ENCODE results near the gene HIBCH.

DNA sequence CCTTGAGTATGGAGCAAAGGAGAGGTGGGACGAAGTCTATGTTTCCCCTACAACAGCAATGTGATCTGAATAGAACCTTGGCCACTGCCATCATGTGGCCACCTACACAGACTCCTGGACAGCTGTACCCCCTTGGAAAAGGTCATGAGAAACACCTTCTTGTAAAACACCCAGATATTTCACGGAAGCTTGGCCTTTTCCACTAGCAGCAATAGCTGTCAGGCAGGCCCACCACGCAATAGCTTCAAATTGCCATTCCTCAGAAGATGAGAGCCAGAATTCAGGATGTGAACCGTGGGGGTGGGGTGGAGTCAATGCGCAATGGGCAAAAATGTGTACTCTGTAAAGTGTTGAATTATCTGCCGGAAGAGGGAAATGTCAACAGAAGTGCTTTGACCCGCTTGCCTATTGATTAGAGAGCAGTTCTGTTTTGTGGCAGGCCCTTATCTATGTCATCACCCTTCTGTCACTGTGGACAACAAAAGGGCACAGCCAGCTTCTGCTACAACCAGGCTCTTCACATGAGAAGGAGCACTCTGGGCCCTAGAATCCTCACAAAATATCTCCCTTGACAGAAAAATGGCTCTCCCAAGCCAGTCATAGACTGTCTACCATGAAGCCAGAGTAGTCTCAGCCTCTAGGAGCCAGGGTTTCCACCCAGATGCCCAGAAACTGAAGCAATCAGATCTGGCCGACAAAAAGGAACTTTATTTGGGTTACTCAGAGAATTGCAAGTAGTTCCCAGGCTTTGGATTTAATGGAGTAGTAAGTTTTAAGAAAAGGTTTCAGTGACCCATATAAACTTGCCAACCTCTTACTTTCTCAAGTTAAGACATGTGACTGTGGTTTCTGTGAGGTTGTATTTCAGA is 33.3 kb upstream of the HIBCH start:
- TF ChIP-seq, protein P1, sequence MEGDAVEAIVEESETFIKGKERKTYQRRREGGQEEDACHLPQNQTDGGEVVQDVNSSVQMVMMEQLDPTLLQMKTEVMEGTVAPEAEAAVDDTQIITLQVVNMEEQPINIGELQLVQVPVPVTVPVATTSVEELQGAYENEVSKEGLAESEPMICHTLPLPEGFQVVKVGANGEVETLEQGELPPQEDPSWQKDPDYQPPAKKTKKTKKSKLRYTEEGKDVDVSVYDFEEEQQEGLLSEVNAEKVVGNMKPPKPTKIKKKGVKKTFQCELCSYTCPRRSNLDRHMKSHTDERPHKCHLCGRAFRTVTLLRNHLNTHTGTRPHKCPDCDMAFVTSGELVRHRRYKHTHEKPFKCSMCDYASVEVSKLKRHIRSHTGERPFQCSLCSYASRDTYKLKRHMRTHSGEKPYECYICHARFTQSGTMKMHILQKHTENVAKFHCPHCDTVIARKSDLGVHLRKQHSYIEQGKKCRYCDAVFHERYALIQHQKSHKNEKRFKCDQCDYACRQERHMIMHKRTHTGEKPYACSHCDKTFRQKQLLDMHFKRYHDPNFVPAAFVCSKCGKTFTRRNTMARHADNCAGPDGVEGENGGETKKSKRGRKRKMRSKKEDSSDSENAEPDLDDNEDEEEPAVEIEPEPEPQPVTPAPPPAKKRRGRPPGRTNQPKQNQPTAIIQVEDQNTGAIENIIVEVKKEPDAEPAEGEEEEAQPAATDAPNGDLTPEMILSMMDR (IDR thresholded peaks at IDR 0.05), result no peak
- no peak for TF ChIP-seq EP300 (IDR thresholded peaks at IDR 0.05)
- TF ChIP-seq POLR2AphosphoS5 (IDR thresholded peaks at IDR 0.05), result peak; percentile 22
